NCI-H1436 (cell line): Measurements from ENCODE around the gene MAPK6.

Source experiments
- DNase-seq: peaks from one replicate; lab custom pipeline; 2025; lab: John Stamatoyannopoulos, UW

MAPK6 gene

GRCh38 chr15:52103217-52104207, 84.5 kb downstream of the MAPK6 start:
- DNase-seq, result no peak

GRCh38 chr15:52104532-52105004, 85.5 kb downstream of the MAPK6 start:
- no peak for DNase-seq

- DNase-seq, result no peak
These were observed 86.8 kb downstream of the MAPK6 start for GRCh38 chr15:52105846-52106245.

- no peak for DNase-seq
These were observed 87.6 kb downstream of the MAPK6 start for GRCh38 chr15:52106641-52107040.

GRCh38 chr15:52107238-52107637, 88.2 kb downstream of the MAPK6 start:
- no peak for DNase-seq

- DNase-seq, result no peak
These were observed 90.8 kb downstream of the MAPK6 start for GRCh38 chr15:52109559-52110451.

GRCh38 chr15:52111517-52112202, 92.6 kb downstream of the MAPK6 start:
- DNase-seq, result no peak

- DNase-seq, result no peak
These were observed 93.3 kb downstream of the MAPK6 start for GRCh38 chr15:52112203-52112750.

GRCh38 chr15:52113235-52113634, 94.2 kb downstream of the MAPK6 start:
- DNase-seq, result no peak

- DNase-seq, result no peak
These were observed 94.7 kb downstream of the MAPK6 start for GRCh38 chr15:52113708-52114107.

- no peak for DNase-seq
These were observed 95.4 kb downstream of the MAPK6 start for GRCh38 chr15:52114261-52115055.

- DNase-seq, result no peak
These were observed 96.8 kb downstream of the MAPK6 start for GRCh38 chr15:52115598-52116427.
